Right lobe of liver (tissue), 4 donors: ENCODE data around the gene IVNS1ABP.

Experiments
- POLR2A ChIP-seq: fragments of 450-650 bp; IDR thresholded peaks from one replicate; pipeline ENCODE4 v1.6.1; 2017; ENCODE audit warnings: antibody characterized with exemption, mild to moderate bottlenecking
- TF ChIP-seq, protein P1 (sequence below), 4 donors: fragments of 200-600 bp in 3 of 4; fragments of 450-650 bp in 1 of 4; IDR thresholded peaks; one replicate each; pipeline versions ENCODE4 v1.5.1 to v1.8.0; 2016 to 2022; ENCODE audit warnings: antibody characterized with exemption in 4 of 4, mild to moderate bottlenecking in 2 of 4
- donor health status: DM: no; HTN: no; CAD: no.
- donor health status: DM: no; HTN: no; CAD: no.
- donor health status: DM: no; HTN: yes; CAD: no.

DNA sequence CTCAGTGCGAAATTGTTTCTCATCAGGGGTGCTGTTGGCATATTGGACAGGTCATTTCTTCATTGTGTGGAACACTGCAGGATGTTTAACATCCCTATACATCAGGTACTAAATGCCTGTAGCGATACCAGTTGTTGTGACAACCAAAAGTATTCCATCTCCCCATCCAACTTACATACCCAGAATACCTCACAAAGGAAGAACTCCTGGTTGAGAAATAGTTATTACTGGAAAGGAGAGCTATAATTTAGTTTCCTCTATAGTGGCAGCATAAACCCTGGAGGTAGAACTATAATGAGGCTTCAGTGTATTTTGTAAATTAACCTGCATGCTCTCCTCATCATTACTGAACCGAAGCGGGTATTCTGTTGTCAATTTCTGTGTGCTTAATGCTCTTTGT is 45.1 kb downstream of the IVNS1ABP start:
- TF ChIP-seq, protein P1, sequence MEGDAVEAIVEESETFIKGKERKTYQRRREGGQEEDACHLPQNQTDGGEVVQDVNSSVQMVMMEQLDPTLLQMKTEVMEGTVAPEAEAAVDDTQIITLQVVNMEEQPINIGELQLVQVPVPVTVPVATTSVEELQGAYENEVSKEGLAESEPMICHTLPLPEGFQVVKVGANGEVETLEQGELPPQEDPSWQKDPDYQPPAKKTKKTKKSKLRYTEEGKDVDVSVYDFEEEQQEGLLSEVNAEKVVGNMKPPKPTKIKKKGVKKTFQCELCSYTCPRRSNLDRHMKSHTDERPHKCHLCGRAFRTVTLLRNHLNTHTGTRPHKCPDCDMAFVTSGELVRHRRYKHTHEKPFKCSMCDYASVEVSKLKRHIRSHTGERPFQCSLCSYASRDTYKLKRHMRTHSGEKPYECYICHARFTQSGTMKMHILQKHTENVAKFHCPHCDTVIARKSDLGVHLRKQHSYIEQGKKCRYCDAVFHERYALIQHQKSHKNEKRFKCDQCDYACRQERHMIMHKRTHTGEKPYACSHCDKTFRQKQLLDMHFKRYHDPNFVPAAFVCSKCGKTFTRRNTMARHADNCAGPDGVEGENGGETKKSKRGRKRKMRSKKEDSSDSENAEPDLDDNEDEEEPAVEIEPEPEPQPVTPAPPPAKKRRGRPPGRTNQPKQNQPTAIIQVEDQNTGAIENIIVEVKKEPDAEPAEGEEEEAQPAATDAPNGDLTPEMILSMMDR (IDR thresholded peaks at IDR 0.05) = no peak
- no peak for TF ChIP-seq POLR2A
